Mesendoderm (in vitro differentiated cells): Measurements from ENCODE around the gene ACRBP.
A peak's percentile ranks its signal among the peaks of the same experiment; 100 is the strongest.

Source experiments
- DNase-seq: peaks from one replicate; pipeline ENCODE4 v3.0.0; 2013
- H2AK5ac ChIP-seq: 2 replicates; pipeline ENCODE4 v1.6.1; 2013; ENCODE audit warnings: low read length, inconsistent platforms
- H2BK120ac ChIP-seq: 2 replicates; pipeline ENCODE4 v1.6.1; 2013; ENCODE audit warnings: low read depth, mild to moderate bottlenecking, low read length, moderate library complexity, mixed read lengths
- H2BK15ac ChIP-seq: replicated peaks from 2 replicates; pipeline ENCODE4 v1.6.1; 2013; ENCODE audit warnings: low read depth, mild to moderate bottlenecking, moderate library complexity
- H2BK5ac ChIP-seq: 2 replicates; pipeline ENCODE4 v1.6.1; 2013; ENCODE audit warnings: low read length, inconsistent platforms
- H3K18ac ChIP-seq: 2 replicates; pipeline ENCODE4 v1.6.1; 2013; ENCODE audit warnings: mild to moderate bottlenecking, low read length, mixed read lengths
- H3K23ac ChIP-seq: one replicate; pipeline ENCODE4 v1.6.1; 2013; ENCODE audit warnings: low read length
- H3K27ac ChIP-seq: 2 replicates; pipeline ENCODE4 v1.5.1; 2013; ENCODE audit warnings: low read depth, mild to moderate bottlenecking, inconsistent platforms, low read length, moderate library complexity
- H3K27me3 ChIP-seq: 2 replicates; pipeline ENCODE4 v1.6.1; 2013; ENCODE audit warnings: low read length, control low read depth, mild to moderate bottlenecking, inconsistent platforms; ENCODE audit not compliant: insufficient read depth, poor library complexity
- H3K36me3 ChIP-seq: 2 replicates; pipeline ENCODE4 v1.6.1; 2013; ENCODE audit warnings: low read length, inconsistent platforms; ENCODE audit not compliant: control insufficient read depth, insufficient read depth
- H3K4ac ChIP-seq: one replicate; pipeline ENCODE4 v1.6.1; 2013; ENCODE audit warnings: low read depth, mild to moderate bottlenecking, low read length, moderate library complexity
- H3K4me1 ChIP-seq: 2 replicates; pipeline ENCODE4 v1.6.1; 2013; ENCODE audit warnings: low read depth, low read length, inconsistent platforms; ENCODE audit not compliant: control insufficient read depth
- H3K4me2 ChIP-seq: 2 replicates; pipeline ENCODE4 v1.6.1; 2013; ENCODE audit warnings: low read length
- H3K4me3 ChIP-seq: 2 replicates; pipeline ENCODE4 v1.5.1; 2013; ENCODE audit warnings: mild to moderate bottlenecking, low read length
- H3K56ac ChIP-seq: one replicate; pipeline ENCODE4 v1.6.1; 2013; ENCODE audit warnings: low read length
- H3K79me1 ChIP-seq: 2 replicates; pipeline ENCODE4 v1.6.1; 2013; ENCODE audit warnings: low read length, inconsistent platforms
- H3K79me2 ChIP-seq: 2 replicates; pipeline ENCODE4 v1.6.1; 2013; ENCODE audit warnings: mild to moderate bottlenecking, low read length; ENCODE audit not compliant: control insufficient read depth, insufficient read depth
- H3K9ac ChIP-seq: 2 replicates; pipeline ENCODE4 v1.6.1; 2013; ENCODE audit warnings: low read length, inconsistent platforms
- H4K5ac ChIP-seq: one replicate; pipeline ENCODE4 v1.6.1; 2013; ENCODE audit warnings: low read length
- H4K8ac ChIP-seq: one replicate; pipeline ENCODE4 v1.6.1; 2013; ENCODE audit warnings: low read depth, mild to moderate bottlenecking, control low read depth, low read length, moderate library complexity
- WGBS: extraction: QIAGEN DNeasy Blood & Tissue Kit; methylation state at CpG from one replicate; pipeline ENCODE4 v1.1.7; 2013; ENCODE audit warnings: low lambda C conversion rate, missing lambda C conversion rate; ENCODE audit not compliant: insufficient coverage; ENCODE audit errors: extremely low coverage; 5-methylcytosine and 5-hydroxymethylcytosine counted together

Gene ACRBP

GRCh38 chr12:6641131-6641530 lies 6.1 kb downstream of the ACRBP start:
- no peak overlapping the region for H3K4me3 ChIP-seq
- no peak overlapping the region for H3K9ac ChIP-seq
- H3K27me3 ChIP-seq: no peaks in the 10 kb centered on the region
- H2BK120ac ChIP-seq: no peak overlapping the region
- no peak overlapping the region for H4K8ac ChIP-seq
- no peak overlapping the region for H3K56ac ChIP-seq
- H3K4me1 ChIP-seq: peaks cover under 1% of the 10 kb centered on the region
- H2BK15ac ChIP-seq: no peak overlapping the region
- H3K79me1 ChIP-seq: no peaks in the 10 kb centered on the region
- no peak overlapping the region for H2BK5ac ChIP-seq
- no peak overlapping the region for H3K4ac ChIP-seq
- H3K27ac ChIP-seq: no peak overlapping the region
- H3K23ac ChIP-seq: no peak overlapping the region
- H4K5ac ChIP-seq: no peak overlapping the region
- no peaks in the 10 kb centered on the region for H3K79me2 ChIP-seq
- no peak overlapping the region for H3K4me2 ChIP-seq
- DNase-seq: no peak
- H2AK5ac ChIP-seq: no peak overlapping the region
- H3K36me3 ChIP-seq: no peaks in the 10 kb centered on the region
- H3K18ac ChIP-seq: no peak overlapping the region
- WGBS: no CpG with 5 or more reads among the region's 4 CpGs

- Histone ChIP-seq H2BK15ac (no peak overlapping the region), H3K79me1 (no peaks in the 10 kb centered on the region), H3K79me2 (no peaks in the 10 kb centered on the region), H2AK5ac (no peak overlapping the region), H3K56ac (no peak overlapping the region), H3K4me1 (peaks cover 5% of the 10 kb centered on the region), H4K8ac (no peak overlapping the region), H2BK120ac (no peak overlapping the region), H3K4ac (no peak overlapping the region), H3K27me3 (no peaks in the 10 kb centered on the region), H4K5ac (no peak overlapping the region), H3K9ac (no peak overlapping the region), H3K18ac (no peak overlapping the region), H3K27ac (no peak overlapping the region), H3K36me3 (no peaks in the 10 kb centered on the region), H3K4me2 (no peak overlapping the region), H3K4me3 (no peak overlapping the region), H3K23ac (no peak overlapping the region), H2BK5ac (no peak overlapping the region)
- no CpG with 5 or more reads among the region's 4 CpGs for WGBS
- no peak for DNase-seq
Measured at GRCh38 chr12:6640497-6640896, 6.7 kb downstream of the ACRBP start.

- no peak for DNase-seq
- Histone ChIP-seq H3K27ac (no peak overlapping the region), H3K4me3 (no peak overlapping the region), H3K79me1 (no peaks in the 10 kb centered on the region), H4K8ac (no peak overlapping the region), H2BK120ac (no peak overlapping the region), H3K18ac (no peak overlapping the region), H2BK5ac (no peak overlapping the region), H4K5ac (no peak overlapping the region), H3K4me1 (peaks cover 8% of the 10 kb centered on the region), H3K56ac (no peak overlapping the region), H3K27me3 (no peaks in the 10 kb centered on the region), H3K9ac (no peak overlapping the region), H3K23ac (no peak overlapping the region), H2AK5ac (no peak overlapping the region), H3K4ac (no peak overlapping the region), H3K36me3 (no peaks in the 10 kb centered on the region), H3K4me2 (no peak overlapping the region), H2BK15ac (no peak overlapping the region), H3K79me2 (no peaks in the 10 kb centered on the region)
- WGBS: no CpG with 5 or more reads among the region's 11 CpGs
Measured at GRCh38 chr12:6639151-6639801, 8.0 kb downstream of the ACRBP start.

- Histone ChIP-seq H4K8ac (no peak overlapping the region), H3K79me1 (no peaks in the 10 kb centered on the region), H3K36me3 (no peaks in the 10 kb centered on the region), H3K27me3 (no peaks in the 10 kb centered on the region), H2BK5ac (no peak overlapping the region), H2BK15ac (no peak overlapping the region), H3K79me2 (no peaks in the 10 kb centered on the region), H4K5ac (no peak overlapping the region), H3K23ac (no peak overlapping the region), H3K18ac (no peak overlapping the region), H3K9ac (no peak overlapping the region), H3K4ac (no peak overlapping the region), H3K4me2 (no peak overlapping the region), H3K27ac (no peak overlapping the region), H3K4me3 (no peak overlapping the region), H3K56ac (peak overlapping the region; percentile 25), H2BK120ac (no peak overlapping the region), H2AK5ac (no peak overlapping the region), H3K4me1 (peaks cover 8% of the 10 kb centered on the region)
- DNase-seq: no peak
- WGBS: no CpG with 5 or more reads among the region's 9 CpGs
Measured at GRCh38 chr12:6638305-6638704, 8.9 kb downstream of the ACRBP start.

- H3K36me3 ChIP-seq: no peaks in the 10 kb centered on the region
- H3K79me2 ChIP-seq: no peaks in the 10 kb centered on the region
- H3K56ac ChIP-seq: peak within 1 kb of the TSS; percentile 30
- no CpG with 5 or more reads among the region's 18 CpGs for WGBS
- no peak within 1 kb of the TSS for H3K4me3 ChIP-seq
- H3K79me1 ChIP-seq: no peaks in the 10 kb centered on the region
- no peaks in the 10 kb centered on the region for H3K27me3 ChIP-seq
- no peak within 1 kb of the TSS for H3K4ac ChIP-seq
- H4K8ac ChIP-seq: no peak within 1 kb of the TSS
- H3K4me1 ChIP-seq: peaks cover 8% of the 10 kb centered on the region
- no peak within 1 kb of the TSS for H2AK5ac ChIP-seq
- H2BK5ac ChIP-seq: no peak within 1 kb of the TSS
- no peak within 1 kb of the TSS for H3K4me2 ChIP-seq
- no peak within 1 kb of the TSS for H2BK15ac ChIP-seq
- no peak within 1 kb of the TSS for H2BK120ac ChIP-seq
- H3K27ac ChIP-seq: no peak within 1 kb of the TSS
- H3K18ac ChIP-seq: no peak within 1 kb of the TSS
- no peak for DNase-seq
- H3K23ac ChIP-seq: no peak within 1 kb of the TSS
- H4K5ac ChIP-seq: no peak within 1 kb of the TSS
- no peak within 1 kb of the TSS for H3K9ac ChIP-seq
Measured at GRCh38 chr12:6635856-6636531, 11.2 kb downstream of the ACRBP start, which contains the start of gene LPAR5. Gene LPAR5, minus strand, starts transcription at chr12:6635959. Its CDS starts 14,711 bp downstream, at chr12:6621248.
